AG08396 (cell line): ENCODE results near the gene MEF2B.
"Not testable (repeated sequence)": the region's sequence is repeated elsewhere in the genome, so short reads cannot be mapped to it uniquely, and the experiment has no call there.

Experiments
- DNase-seq: peaks from one replicate; pipeline ENCODE4 v3.0.0; 2012; ENCODE audit warnings: low spot score, mixed read lengths

The MEF2B gene

GRCh38 chr19:19192910-19193423 lies 22.9 kb upstream of the MEF2B start:
- no peak for DNase-seq

- DNase-seq: peak; percentile 98
Measured at GRCh38 chr19:19192078-19192882, 22.2 kb upstream of the MEF2B start, which contains the start of the genes BORCS8 and RFXANK. Gene BORCS8 (minus strand): TSS chr19:19192152. CDS start chr19:19192117, 35 bp downstream. Gene RFXANK (plus strand): TSS chr19:19192258. CDS start chr19:19193947, 1,689 bp downstream.

- no peak for DNase-seq
Measured at GRCh38 chr19:19191768-19192077, 21.7 kb upstream of the MEF2B start.

GRCh38 chr19:19186742-19187141 lies 16.7 kb upstream of the MEF2B start:
- no peak for DNase-seq

- DNase-seq: no peak
Measured at GRCh38 chr19:19185853-19186740, 16.0 kb upstream of the MEF2B start.

- DNase-seq: no peak
Measured at GRCh38 chr19:19181488-19181998, 11.5 kb upstream of the MEF2B start.

GRCh38 chr19:19179548-19180441 lies 9.7 kb upstream of the MEF2B start:
- no peak for DNase-seq

GRCh38 chr19:19176950-19177349 lies 6.9 kb upstream of the MEF2B start:
- DNase-seq: no peak

- DNase-seq: not testable (repeated sequence)
Measured at GRCh38 chr19:19173243-19173642, 3.2 kb upstream of the MEF2B start.

GRCh38 chr19:19171821-19172532 lies 1.9 kb upstream of the MEF2B start:
- peak; percentile 73 for DNase-seq

GRCh38 chr19:19170873-19171672 lies 1.0 kb upstream of the MEF2B start:
- DNase-seq: no peak

- DNase-seq: no peak
Measured at GRCh38 chr19:19169236-19170052, 619 bp downstream of the MEF2B start.

GRCh38 chr19:19167612-19168011 lies 2.5 kb downstream of the MEF2B start:
- DNase-seq: no peak

GRCh38 chr19:19165396-19165795 lies 4.7 kb downstream of the MEF2B start:
- no peak for DNase-seq

- DNase-seq: no peak
Measured at GRCh38 chr19:19162495-19162894, 7.6 kb downstream of the MEF2B start.

GRCh38 chr19:19160461-19161035 lies 9.5 kb downstream of the MEF2B start:
- DNase-seq: no peak

GRCh38 chr19:19159534-19159933 lies 10.5 kb downstream of the MEF2B start:
- DNase-seq: no peak

- DNase-seq: no peak
Measured at GRCh38 chr19:19157808-19158207, 12.3 kb downstream of the MEF2B start.
